Measurements from ENCODE around the gene NGEF.
"Not testable (repeated sequence)": the region's sequence is repeated elsewhere in the genome, so short reads cannot be mapped to it uniquely, and the experiment has no call there.

NGEF gene

GRCh38 chr2:233013027-233013461 is at the start of gene NGEF:
Gene NGEF (minus strand): TSS chr2:233013256. CDS start chr2:232974890, 38,366 bp downstream.
- no peak for DNase-seq (ENCODE audit: low read depth in 3 of 3, low spot score in 1 of 3)

- DNase-seq (ENCODE audit: low read depth in 3 of 3, low spot score in 1 of 3): no peak
Observed at GRCh38 chr2:233062451-233062850, 49.4 kb upstream of the NGEF start.

GRCh38 chr2:233061591-233062450 is 48.8 kb upstream of the NGEF start:
- DNase-seq (ENCODE audit: low read depth in 3 of 3, low spot score in 1 of 3): no peak

- no peak for DNase-seq (ENCODE audit: low read depth in 3 of 3, low spot score in 1 of 3)
Observed at GRCh38 chr2:233060980-233061590, 48.0 kb upstream of the NGEF start.

GRCh38 chr2:233060501-233060979 is 47.5 kb upstream of the NGEF start:
- DNase-seq (ENCODE audit: low read depth in 3 of 3, low spot score in 1 of 3): no peak

GRCh38 chr2:233059797-233060500 is 46.9 kb upstream of the NGEF start, which contains the start of gene INPP5D:
Gene INPP5D (plus strand): TSS chr2:233060342. CDS start chr2:233060479, 137 bp downstream.
- peak; percentile 41 to 47 (median 47) for DNase-seq (ENCODE audit: low read depth in 3 of 3, low spot score in 1 of 3)

- DNase-seq (ENCODE audit: low read depth in 3 of 3, low spot score in 1 of 3): no peak
Observed at GRCh38 chr2:233059547-233059796, 46.4 kb upstream of the NGEF start.

- no peak for DNase-seq (ENCODE audit: low read depth in 3 of 3, low spot score in 1 of 3)
Observed at GRCh38 chr2:233058717-233059546, 45.9 kb upstream of the NGEF start.

- DNase-seq (ENCODE audit: low read depth in 3 of 3, low spot score in 1 of 3): no peak
Observed at GRCh38 chr2:233056961-233057605, 44.0 kb upstream of the NGEF start.

- no peak for DNase-seq (ENCODE audit: low read depth in 3 of 3, low spot score in 1 of 3)
Observed at GRCh38 chr2:233055362-233055761, 42.3 kb upstream of the NGEF start.

- DNase-seq (ENCODE audit: low read depth in 3 of 3, low spot score in 1 of 3): peak in 2 of 3 donors; percentile 48 to 73
Observed at GRCh38 chr2:233053928-233054784, 41.1 kb upstream of the NGEF start.

GRCh38 chr2:233052517-233052916 is 39.5 kb upstream of the NGEF start:
- DNase-seq (ENCODE audit: low read depth in 3 of 3, low spot score in 1 of 3): not testable (repeated sequence)

- DNase-seq (ENCODE audit: low read depth in 3 of 3, low spot score in 1 of 3): no peak
Observed at GRCh38 chr2:233051241-233052149, 38.4 kb upstream of the NGEF start.

- no peak for DNase-seq (ENCODE audit: low read depth in 3 of 3, low spot score in 1 of 3)
Observed at GRCh38 chr2:233049194-233049761, 36.2 kb upstream of the NGEF start.

- no peak for DNase-seq (ENCODE audit: low read depth in 3 of 3, low spot score in 1 of 3)
Observed at GRCh38 chr2:233048569-233049193, 35.6 kb upstream of the NGEF start.

GRCh38 chr2:233047667-233048066 is 34.6 kb upstream of the NGEF start:
- no peak for DNase-seq (ENCODE audit: low read depth in 3 of 3, low spot score in 1 of 3)

- no peak for DNase-seq (ENCODE audit: low read depth in 3 of 3, low spot score in 1 of 3)
Observed at GRCh38 chr2:233047206-233047605, 34.1 kb upstream of the NGEF start.
